Raji (cell line): ENCODE measurements around the gene DNAJB2.

Experiments
- POLR2A ChIP-seq: IDR thresholded peaks from 2 replicates; pipeline ENCODE4 v1.6.1; 2011; ENCODE audit warnings: low read depth, low read length, control low read depth; ENCODE audit not compliant: insufficient read depth

Gene DNAJB2

DNA sequence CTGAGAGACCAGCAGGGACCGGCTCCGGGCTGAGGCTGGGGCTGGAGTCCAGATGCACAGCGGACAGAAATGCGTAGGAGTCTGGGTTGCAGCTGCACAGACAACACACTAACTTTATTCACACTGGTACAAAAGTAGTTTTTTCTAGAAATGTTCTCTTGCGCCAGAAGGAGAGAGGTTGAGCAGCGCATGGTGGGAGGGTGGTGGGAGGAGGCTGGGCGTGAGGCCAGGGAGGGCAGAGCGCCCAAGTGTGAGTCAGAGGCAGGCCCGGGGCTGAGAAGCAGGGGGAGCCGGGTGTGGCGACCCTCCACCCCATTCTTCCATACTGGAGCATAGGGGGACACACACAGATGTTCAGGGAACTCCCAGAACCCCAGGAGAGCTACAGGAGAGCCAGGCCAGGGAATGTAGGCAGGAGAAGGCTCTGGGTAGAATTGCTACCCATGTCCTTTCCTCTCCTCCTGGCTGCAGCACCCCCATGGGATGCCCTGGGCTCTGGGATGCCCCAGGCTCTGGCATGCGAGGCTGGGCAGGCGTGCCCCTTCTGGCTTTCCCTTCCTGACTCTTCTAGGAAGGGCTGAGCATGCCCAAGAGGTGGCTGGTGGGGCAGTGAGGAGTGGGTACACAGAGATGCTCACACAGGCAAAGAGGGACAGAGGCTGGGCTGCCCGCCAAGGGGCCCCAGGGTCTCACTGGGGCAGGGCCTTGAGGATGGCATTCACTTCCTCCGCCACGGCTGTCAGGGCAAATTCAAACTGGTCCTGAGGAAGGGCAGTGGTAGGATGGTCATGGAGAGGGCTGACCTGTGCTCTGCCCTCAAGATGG, 10.6 kb downstream of the DNAJB2 start:
- no peak for TF ChIP-seq POLR2A

DNA sequence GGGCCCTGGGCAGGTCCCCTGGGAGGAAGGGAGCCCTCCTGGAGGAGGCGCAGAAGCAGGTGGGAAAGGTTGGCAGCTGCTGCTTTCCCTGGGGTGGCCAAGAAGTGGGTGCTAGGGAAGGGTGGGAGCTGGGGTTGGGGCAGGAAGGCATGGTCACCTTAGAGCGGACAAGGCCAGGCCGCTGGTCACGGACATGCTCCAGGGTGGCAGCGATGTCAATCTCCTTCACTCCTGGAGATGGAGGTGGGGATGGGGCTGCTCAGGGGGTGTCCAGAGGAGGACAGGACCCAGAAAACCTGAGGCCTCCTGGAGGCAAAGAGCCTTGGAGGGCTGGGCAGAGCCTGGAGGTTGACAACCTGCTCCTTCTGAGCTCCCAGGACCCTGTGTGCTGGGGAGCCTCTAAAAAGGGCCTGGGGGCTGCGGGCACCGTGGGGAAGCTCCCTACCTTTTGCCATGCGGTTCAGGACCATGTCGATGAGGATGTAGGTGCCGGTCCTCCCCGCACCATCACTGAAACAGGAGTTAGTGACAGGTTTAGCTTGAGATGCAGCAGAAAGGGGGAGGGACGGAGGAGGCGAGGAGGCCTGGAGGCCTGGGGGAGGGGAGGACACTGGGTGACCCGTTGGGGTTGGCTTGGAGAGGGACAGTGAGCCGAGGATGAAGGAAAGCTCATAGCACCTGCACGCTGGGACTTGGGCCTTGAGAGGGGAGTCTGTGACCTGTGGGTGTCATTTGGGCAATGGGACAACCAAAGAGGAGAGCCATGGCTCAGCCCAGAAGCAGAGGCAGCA, 11.4 kb downstream of the DNAJB2 start:
- no peak for TF ChIP-seq POLR2A

DNA sequence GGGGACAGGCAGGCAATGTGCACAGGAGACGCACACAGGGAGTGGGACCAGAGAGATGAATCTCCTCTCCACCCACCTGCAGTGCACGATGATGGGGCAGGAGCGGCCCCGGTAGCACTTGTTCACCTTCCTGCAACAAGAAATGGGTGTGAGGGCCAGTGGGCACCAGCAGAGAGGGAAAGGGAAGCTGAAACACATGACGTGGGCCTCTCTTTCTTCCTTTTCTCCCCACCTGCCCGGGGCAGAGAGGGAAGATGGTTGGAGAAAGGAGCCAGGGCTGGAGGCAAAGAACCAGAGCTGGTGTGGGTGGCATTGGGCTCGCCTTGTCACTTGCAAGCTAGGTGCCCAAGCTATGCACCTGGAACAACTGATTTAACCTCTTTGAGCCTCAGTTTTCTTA, 12.2 kb downstream of the DNAJB2 start:
- TF ChIP-seq POLR2A: no peak

DNA sequence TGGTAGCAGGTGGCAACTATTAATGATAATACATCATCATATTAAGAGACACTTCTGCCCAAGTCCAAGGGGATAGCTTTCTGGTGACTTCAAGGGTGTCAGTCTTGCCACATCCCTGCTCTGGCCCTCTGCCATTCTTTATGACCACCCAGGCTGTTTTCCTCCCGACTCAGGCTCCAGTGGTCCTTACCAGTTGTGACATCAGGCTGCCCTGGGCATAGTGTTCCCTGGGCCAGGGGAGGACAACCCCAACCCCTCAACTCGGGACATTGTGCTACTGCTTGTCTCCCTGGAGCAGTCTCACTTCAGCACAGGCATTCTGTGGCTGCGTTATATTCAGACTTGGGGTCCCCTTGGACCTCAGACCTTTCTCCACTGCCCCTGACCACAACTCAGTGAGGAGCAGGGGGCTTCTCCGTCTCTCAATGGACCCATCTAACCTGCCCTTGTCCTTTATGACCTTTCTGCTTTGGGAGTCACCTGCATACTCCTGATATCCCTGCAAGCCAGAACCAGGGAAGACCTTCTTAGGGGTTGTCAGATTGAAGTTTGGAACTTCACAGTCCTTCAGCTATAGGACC, 12.8 kb downstream of the DNAJB2 start:
- TF ChIP-seq POLR2A: no peak

DNA sequence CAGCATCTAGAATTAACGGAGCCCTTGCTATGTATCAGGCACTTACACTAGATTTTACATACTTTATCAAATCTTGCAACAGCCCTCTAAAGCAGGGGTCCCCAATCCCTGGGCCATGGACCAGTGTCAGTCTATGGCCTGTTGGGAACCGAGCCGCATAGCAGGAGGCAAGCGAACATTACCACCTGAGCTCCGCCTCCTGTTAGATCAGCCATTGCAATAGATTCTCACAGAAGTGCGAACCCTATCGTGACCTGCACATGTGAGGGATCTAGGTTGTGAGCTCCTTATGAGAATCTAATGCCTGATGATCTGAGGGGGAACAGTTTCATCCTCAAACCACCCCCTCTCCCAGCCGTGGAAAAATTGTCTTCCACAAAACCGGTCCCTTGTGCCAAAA, 13.4 kb downstream of the DNAJB2 start:
- TF ChIP-seq POLR2A: no peak

DNA sequence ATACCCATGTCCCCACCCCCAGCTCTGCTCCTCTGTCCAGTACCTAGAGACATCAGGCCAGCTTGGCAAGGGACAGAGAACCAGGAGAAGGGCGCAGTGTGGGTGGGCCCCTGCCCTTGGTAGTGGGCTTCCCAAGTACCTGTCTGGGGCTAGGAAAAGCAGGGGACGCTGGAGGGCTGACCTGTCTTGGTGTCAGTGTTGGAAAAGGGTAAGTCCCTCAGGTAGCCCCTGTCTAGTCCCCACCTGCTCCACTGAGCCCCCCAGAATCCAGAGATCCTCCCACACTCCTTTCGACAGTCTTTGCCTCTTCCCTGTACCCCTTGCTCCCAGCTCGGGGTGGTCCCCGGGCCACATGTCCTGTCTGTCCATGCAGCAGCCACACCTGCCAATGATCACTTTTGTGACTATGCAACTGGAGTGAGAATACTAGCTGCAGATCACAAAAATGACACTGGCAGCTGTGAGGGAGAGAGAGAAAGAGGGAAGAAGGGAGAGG, 14.6 kb downstream of the DNAJB2 start:
- TF ChIP-seq POLR2A: no peak

DNA sequence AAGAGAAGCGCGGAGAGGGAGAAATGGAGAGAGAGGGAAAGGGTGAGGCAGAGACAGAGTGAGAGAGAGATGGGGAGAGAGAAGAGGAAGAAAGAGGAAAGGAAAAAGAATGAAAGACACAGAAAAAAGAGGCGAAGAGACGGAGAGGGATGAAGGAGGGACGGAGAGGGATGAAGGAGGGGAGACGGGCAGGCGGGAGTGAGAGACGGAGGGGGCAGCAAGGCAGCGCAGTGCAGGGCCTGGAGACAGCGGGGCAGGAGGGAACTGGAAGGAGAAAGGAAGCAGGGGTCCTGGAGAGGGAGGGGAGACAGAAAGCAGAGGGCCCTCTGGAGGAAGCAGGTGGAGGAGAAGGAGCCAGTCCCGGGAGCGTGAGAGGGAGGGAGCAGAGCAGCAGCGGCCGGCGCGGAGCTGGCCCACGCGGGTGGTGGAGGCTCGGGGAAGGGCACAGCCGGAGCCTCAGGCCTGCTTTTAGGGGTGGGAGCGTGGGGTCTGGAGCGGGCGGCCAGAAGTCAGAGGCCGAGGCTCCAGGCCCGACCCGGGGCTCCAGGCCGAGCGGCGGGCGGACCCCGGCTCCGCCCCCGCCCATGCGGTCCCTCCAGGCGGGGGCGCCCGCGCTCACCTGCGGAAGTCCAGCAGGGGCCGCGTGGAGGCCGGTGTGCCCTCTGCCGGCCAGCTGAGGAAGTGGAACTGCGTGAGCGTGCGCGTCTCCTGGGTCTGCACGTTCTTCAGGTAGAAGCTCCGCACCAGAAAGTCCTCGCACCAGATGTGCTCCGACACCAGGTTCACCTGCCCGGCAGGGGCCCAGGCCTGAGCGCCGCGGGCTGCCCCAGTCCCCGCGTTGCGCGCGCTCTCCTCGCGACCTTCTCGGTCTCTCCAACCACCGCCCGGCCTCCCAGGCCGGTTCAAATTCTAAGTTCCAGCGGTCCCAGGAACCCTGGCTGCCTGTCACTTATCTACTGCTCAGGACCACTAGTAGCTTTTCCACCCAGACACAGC, 15.5 kb downstream of the DNAJB2 start:
- TF ChIP-seq POLR2A: peak; percentile 66

DNA sequence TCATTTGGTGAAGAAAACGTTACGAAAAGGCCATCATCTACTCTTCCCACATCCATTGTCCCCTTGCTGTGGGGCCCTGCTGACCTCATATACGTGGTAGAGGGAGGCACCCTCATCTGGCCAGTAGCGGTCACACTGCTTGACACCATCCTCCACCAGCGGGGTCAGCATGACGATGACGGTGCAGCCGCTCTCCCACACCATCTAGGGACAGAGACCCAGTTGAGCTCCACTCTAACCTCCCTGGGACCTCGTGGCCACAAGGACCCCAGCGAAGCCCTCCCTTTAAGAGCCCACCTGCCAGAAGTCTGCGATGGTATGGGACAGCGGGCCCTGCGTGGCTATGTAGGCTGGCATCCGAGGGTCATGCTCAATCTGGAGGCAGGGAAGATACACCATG, 17.0 kb downstream of the DNAJB2 start:
- no peak for TF ChIP-seq POLR2A

DNA sequence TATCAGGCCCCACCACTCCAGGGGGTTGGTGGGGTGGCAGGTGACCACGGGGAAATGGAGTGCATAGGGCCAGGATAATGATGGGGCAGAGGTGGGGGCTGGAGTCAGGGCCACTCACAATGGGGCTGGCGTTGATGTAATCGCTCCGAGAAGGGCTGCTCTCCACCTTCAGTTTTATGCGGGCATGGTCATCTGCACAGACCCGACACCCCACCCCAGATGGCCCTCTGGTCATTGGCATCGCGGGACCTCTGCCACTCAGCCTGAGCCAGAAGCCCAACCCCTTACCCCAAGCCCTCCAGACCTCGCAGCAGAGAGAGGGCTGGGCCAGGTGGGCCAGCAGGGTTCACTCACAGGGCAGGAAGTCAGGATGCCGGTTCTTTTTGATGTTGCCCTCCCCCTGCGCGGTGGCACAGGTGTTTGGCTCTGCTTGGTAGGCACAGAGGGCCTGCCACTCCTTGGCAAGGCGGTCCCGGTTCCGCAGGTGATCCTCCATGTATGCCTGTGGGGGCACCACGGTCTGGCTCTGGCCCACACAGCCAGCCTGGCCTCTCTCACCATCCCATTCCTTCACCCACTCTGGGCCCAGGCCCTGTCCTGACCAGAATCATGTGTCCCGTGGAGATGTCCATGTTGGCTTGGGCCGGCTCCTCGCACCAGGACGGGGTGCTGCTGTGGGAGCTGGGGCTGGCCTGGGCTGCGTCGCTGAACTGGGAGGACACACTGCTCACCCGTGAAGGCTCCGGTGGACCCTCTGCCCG, 17.6 kb downstream of the DNAJB2 start:
- no peak for TF ChIP-seq POLR2A

DNA sequence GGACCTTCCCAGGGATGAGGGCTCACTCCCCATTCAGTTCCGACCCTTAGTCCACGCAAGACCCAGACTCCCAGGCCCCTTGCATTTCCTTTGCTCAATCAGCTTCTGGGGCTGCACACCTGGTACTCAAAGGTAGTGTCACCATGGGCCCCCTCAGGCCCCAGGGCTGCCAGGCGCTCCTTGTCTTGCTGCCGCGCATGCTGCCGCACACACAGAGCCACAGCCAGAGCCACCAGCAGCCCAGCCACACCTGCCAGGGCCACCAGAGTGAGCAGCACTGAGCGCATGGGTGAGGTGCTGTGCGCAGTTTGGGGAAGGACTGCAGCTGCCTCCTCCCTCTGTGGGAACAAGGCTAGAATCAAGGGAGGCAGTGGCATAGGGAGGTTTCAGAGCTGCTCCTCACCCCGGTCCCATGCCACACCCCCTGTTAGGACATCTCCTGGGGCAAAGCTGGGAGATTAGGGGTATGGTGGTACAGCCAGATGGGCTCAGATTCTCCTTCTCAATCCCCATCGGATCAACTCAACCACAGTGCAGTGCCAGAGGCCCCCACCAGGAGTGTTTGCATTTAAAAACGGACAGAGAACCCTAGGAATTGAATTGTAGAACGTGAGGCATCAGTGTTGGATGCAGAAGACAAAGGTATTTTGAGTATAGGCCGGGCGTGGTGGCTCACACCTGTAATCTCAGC, 18.7 kb downstream of the DNAJB2 start:
- TF ChIP-seq POLR2A: no peak

DNA sequence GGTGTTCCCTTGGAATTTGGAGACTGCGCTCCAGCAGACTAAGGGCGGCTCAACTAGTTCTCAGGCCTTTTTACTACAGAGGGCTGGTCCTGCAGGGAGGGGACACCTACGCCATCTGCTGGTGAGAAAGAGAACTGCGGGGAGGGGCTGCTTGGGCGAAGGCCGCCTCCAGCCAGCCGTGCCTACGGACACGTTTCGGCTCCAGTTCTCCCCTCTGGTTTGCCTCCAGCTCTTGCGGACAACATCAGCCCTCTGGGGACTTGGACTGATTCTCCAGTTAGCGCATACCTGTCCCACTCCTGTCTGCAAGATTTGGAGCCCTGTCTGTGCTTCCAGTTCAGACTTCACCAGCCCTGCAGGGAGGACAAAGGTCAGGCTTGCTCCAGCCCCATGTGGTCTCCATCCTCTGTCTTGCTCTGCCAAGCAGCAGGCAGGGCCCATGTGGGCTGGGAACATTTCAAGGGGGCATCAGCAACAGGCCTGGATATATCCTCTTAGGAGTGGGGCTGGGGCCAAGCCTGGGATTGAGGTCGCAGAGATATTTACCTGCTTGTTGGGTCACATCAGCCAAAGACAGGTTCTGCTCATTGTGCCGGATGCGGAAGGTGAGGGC, 19.7 kb downstream of the DNAJB2 start:
- 0 out of 2 replicates have a peak, but pooled peaks have one; percentile 27 for TF ChIP-seq POLR2A

DNA sequence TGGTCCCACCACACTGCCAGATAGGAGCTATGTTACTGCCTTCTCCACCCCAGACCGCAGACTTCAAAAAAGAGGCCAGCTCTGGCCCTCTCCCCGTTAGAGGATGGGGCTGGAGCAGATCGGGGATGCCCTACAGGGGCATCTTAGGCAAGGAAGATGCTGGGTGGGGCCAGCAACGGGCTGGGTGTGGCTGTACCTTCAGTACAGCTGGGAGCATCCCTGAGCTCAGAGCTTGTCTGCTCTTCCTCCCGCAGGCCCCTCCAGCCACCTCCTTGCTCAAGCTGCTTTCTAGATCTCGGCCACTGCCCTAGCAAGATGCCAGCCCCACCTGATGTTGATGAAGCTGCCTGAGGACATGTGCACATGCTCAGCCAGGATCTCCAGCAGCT, 20.2 kb downstream of the DNAJB2 start:
- no peak for TF ChIP-seq POLR2A

DNA sequence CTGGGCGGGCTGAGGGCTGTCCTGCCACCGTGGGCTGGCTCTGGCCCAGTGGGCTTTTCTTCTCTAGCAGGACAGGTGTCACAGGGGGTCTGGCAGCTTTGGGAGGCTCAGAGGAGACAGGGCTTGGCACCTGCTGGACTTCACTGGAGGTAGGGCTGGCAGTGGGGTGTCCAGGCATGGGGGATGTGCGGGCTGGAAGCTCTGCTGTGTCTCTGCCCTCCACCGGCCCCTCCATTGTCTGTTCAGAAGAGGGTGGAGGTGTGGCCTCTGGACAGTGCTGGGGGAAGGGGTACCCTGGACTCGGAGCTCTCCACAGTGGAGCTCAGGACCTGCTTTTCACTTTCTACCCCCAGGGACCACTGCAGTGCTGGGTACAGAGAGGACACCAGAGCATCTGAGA, 20.9 kb downstream of the DNAJB2 start:
- TF ChIP-seq POLR2A: no peak
